ENCODE data around the gene LZTS3. TPM values are rescaled to one million over a fixed set of nuclear protein-coding genes. Genes with fewer than 3 reads are reported as not detected.
"Not testable (repeated sequence)": the region's sequence is repeated elsewhere in the genome, so short reads cannot be mapped to it uniquely, and the experiment has no call there.

LZTS3 gene
- total RNA-seq, 4 donors from 2014 or later, result 4.4 to 9.7 (median 7.7) TPM

GRCh38 chr20:3129094-3129493 lies 44.3 kb downstream of the LZTS3 start:
- TF ChIP-seq CTCF (IDR thresholded peaks at IDR 0.05) (no peak), POLR2A (IDR thresholded peaks at IDR 0.05) (no peak)
- DNase-seq (ENCODE audit: low spot score in 2 of 2), result no peak
- H3K4me3 ChIP-seq (ENCODE audit: low read depth, poor library complexity, severe bottlenecking), result no peak overlapping the region
- WGBS, 2 donors, result 66% methylated on average over 4 of the region's 4 CpGs
- intact Hi-C loops (cut with DNase I; ENCODE audit: low total_unique reads), result no loop called here

DNA sequence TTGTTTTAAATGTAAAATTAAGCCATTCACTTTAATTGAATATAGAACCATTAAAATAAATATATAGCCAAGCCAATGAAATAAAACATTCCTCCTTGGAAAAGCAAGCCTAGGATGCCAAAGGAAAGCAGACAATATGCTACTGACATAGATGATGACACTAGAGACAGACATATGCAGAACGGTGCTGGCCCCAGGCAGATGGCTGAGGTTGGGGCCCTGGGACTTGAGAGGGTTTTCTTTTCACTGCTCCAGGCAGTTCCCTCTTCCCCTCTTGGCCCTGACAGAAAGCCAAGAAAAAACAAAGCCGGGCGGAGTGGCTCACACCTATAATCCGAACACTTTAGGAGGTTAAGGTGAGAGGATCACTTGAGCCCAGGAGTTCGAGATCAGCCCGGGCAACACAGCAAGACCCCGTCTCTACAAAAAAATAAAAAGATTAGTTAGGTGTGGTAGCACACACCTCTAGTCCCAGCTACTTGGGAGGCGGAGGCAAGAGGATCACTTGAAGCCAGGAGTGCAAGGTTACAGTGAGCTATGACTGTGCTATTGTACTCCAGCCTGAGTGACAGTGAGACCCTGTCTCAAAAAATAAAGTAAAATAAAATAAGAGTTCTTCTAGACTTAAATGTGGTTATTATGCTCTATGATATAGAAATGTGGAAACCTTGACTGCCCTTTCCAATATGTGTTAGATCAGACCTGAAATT lies 44.9 kb downstream of the LZTS3 start:
- H3K4me3 ChIP-seq (ENCODE audit: low read depth, poor library complexity, severe bottlenecking), result no peak overlapping the region
- TF ChIP-seq CTCF (IDR thresholded peaks at IDR 0.05) (no peak), POLR2A (IDR thresholded peaks at IDR 0.05) (no peak)
- 66 to 73% methylated on average over 8 of the region's 8 CpGs for WGBS, 2 donors
- no peak for DNase-seq (ENCODE audit: low spot score in 2 of 2)
- intact Hi-C loops (cut with DNase I; ENCODE audit: low total_unique reads), result no loop called here

- H3K4me3 ChIP-seq (ENCODE audit: low read depth, poor library complexity, severe bottlenecking), result no peak overlapping the region
- intact Hi-C loops (cut with DNase I; ENCODE audit: low total_unique reads), result no loop called here
- whole genome bisulfite sequencing, 2 donors, result 100% methylated on average over 1 of the region's 1 CpG
- TF ChIP-seq POLR2A (IDR thresholded peaks at IDR 0.05), result no peak
- TF ChIP-seq CTCF (IDR thresholded peaks at IDR 0.05), result no peak
- no peak for DNase-seq (ENCODE audit: low spot score in 2 of 2)
These were observed 46.9 kb downstream of the LZTS3 start for GRCh38 chr20:3126527-3126859.

DNA sequence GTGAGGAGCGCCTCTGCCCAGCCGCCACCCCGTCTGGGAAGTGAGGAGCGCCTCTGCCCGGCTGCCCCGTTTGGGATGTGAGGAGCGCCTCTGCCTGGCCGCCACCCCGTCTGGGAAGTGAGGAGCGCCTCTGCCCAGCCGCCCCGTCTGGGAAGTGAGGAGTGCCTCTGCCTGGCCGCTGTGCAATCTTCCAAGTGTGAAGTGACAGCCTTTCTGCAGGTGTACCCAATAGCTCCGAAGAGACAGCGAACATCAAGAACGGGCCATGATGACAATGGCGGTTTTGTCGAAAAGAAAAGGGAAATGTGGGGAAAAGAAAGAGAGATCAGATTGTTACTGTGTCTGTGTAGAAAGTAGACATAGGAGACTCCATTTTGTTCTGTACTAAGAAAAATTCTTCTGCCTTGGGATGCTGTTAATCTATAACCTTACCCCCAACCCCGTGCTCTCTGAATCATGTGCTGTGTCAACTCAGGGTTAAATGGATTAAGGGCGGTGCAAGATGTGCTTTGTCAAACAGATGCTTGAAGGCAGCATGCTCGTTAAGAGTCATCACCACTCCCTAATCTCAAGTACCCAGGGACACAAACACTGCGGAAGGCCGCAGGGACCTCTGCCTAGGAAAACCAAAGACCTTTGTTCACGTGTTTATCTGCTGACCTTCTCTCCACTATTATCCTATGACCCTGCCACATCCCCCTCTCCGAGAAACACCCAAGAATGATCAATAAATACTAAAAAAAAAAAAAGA lies 47.4 kb downstream of the LZTS3 start:
- 86 to 91% methylated on average over 13 to 25 of the region's 25 CpGs for WGBS, 2 donors
- intact Hi-C loops (cut with DNase I; ENCODE audit: low total_unique reads); DNase-seq (ENCODE audit: low spot score in 2 of 2); H3K4me3 ChIP-seq (ENCODE audit: low read depth, poor library complexity, severe bottlenecking): not testable (repeated sequence)

DNA sequence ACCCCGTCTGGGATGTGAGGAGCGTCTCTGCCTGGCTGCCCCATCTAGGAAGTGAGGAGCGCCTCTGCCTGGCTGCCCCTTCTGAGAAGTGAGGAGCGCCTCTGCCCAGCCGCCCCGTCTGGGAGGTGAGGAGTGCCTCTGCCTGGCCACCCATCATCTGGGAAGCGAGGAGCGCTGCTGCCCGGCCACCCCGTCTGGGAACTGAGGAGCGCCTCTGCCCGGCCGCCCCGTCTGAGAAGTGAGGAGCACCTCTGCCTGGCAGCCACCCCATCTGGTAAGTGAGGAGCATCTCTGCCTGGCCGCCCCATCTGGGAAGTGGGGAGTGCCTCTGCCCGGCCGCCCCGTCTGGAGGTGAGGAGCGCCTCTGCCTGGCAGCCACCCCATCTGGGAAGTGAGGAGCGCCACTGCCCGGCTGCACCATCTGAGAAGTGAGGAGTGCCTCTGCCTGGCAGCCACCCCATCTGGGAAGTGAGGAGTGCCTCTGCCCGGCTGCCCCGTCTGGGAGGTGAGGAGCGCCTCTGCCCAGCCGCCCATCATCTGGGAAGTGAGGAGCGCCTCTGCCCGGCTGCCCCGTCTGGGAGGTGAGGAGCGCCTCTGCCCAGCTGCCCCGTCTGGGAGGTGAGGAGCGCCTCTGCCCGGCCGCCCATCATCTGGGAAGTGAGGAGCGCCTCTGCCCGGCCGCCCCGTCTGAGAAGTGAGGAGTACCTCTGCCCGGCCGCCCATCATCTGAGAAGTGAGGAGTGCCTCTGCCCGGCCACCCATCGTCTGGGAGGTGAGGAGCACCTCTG lies 48.4 kb downstream of the LZTS3 start:
- H3K4me3 ChIP-seq (ENCODE audit: low read depth, poor library complexity, severe bottlenecking); DNase-seq (ENCODE audit: low spot score in 2 of 2); intact Hi-C loops (cut with DNase I; ENCODE audit: low total_unique reads): not testable (repeated sequence)
- WGBS, 2 donors, result 96 to 97% methylated on average over 26 to 27 of the region's 41 CpGs

GRCh38 chr20:3124163-3124562 lies 49.2 kb downstream of the LZTS3 start:
- DNase-seq (ENCODE audit: low spot score in 2 of 2); intact Hi-C loops (cut with DNase I; ENCODE audit: low total_unique reads); H3K4me3 ChIP-seq (ENCODE audit: low read depth, poor library complexity, severe bottlenecking): not testable (repeated sequence)
- 95 to 97% methylated on average over 14 to 18 of the region's 18 CpGs for WGBS, 2 donors

GRCh38 chr20:3123542-3123941 lies 49.8 kb downstream of the LZTS3 start:
- intact Hi-C loops (cut with DNase I; ENCODE audit: low total_unique reads), result no loop called here
- no peak for TF ChIP-seq CTCF (IDR thresholded peaks at IDR 0.05)
- no peak for TF ChIP-seq POLR2A (IDR thresholded peaks at IDR 0.05)
- WGBS, 2 donors, result 65 to 69% methylated on average over 1 of the region's 1 CpG

More at GRCh38 chr20:3123542-3123941, 49.8 kb downstream of the LZTS3 start:
- no peak overlapping the region for H3K4me3 ChIP-seq (ENCODE audit: low read depth, poor library complexity, severe bottlenecking)
- no peak for DNase-seq (ENCODE audit: low spot score in 2 of 2)
